Activated CD4-positive, alpha-beta T cell treated with anti-CD3 and anti-CD28 coated beads, Interleukin-2, amount 10 ng/mL, durations not matched to agents 24 days and 14 days (primary cell): Measurements from ENCODE around the gene JAKMIP1. TPM values are rescaled to one million over a fixed set of nuclear protein-coding genes. Genes with fewer than 3 reads are reported as not detected.

Experiments
- DNase-seq: peaks from one replicate; pipeline ENCODE4 v3.0.0; 2022
- H3K27ac Mint-ChIP-seq: one replicate; pipeline ENCODE4 v1.8.0; 2022; ENCODE audit warnings: mild to moderate bottlenecking, mixed read lengths
- H3K27me3 Mint-ChIP-seq: one replicate; pipeline ENCODE4 v1.8.0; 2022; ENCODE audit warnings: mixed read lengths
- H3K36me3 Mint-ChIP-seq: one replicate; pipeline ENCODE4 v1.8.0; 2022; ENCODE audit warnings: low read depth, mild to moderate bottlenecking, mixed read lengths
- H3K4me1 Mint-ChIP-seq: one replicate; pipeline ENCODE4 v1.8.0; 2021; ENCODE audit warnings: mixed read lengths
- H3K4me3 Mint-ChIP-seq: one replicate; pipeline ENCODE4 v1.8.0; 2022; ENCODE audit warnings: mild to moderate bottlenecking, moderate library complexity, mixed read lengths
- H3K9me3 Mint-ChIP-seq: one replicate; pipeline ENCODE4 v1.8.0; 2021; ENCODE audit warnings: mixed read lengths
- intact Hi-C: fragments of 100-400 bp; cut with micrococcal nuclease; formaldehyde crosslinking; loops from one replicate; pipeline ENCODE4 v1.15.1; 2023
- total RNA-seq: library from RNA; stranded (reverse); gene quantifications from 2 replicates; pipeline ENCODE4 v1.2.3, GENCODE V29; 2022

The JAKMIP1 gene
- total RNA-seq, 1 donor from 2014 or later: 10.3 TPM

DNA sequence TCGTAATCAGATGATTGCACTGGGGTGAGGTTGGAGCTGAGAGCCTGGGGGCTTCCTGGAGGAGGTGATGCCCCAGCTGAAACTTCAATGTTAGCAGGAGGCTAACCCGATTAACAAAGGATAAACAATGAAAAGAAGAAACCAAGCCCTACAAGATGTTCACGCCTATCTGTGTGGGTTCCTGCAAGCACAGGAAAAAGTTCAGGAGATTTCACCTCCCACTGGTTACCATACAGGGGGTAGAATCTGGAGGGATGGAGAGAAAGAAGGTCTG, 27.5 kb downstream of the JAKMIP1 start:
- peaks cover 47% of the 10 kb centered on the region for H3K36me3 Mint-ChIP-seq
- H3K4me1 Mint-ChIP-seq: peaks cover 29% of the 10 kb centered on the region
- peaks cover 18% of the 10 kb centered on the region for H3K9me3 Mint-ChIP-seq
- no peaks in the 10 kb centered on the region for H3K27me3 Mint-ChIP-seq
- intact Hi-C loops: no loop called here
- DNase-seq: no peak
- peak overlapping the region; percentile 18 for H3K4me3 Mint-ChIP-seq
- H3K27ac Mint-ChIP-seq: no peak overlapping the region

DNA sequence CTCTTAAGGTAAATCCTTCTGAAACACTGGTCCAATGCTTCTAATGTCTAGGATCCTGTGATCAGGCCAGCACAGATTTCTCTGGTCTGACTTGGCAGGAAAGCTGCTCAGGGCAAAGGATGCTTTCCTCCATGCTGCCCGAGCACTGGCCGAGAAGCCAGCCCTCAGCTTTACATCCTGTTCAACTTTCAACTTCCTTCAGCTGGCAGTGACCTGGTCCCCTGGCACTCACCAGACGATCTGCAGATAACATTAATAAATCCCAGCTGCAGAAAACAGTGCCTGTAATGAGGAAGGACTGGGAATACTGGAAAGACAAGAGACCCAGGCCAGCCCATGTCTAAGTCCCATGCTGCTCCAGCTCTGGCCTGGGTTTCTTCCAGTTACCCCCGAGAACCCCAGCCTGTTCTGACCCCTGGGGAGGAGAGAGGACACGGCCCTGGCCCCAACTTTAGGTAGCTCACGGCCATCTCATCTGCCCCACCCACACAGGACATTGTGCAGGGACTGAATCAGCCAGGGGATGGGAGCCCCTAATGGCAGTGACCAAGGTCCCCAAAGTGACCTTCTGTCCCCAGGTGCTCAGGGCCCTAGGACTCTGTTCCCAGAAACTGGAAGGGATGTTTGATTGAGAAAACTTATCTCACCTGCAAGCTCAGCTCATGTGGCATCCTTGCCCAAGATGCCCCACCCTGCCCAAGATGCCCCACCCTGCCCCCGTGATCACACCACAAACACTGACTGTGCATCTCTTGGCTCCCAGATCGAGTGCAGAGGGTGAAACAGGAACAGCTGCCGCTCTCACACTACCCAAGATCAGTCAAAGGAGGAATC, 28.0 kb downstream of the JAKMIP1 start:
- Mint-ChIP-seq H3K36me3 (peaks cover 44% of the 10 kb centered on the region), H3K27me3 (no peaks in the 10 kb centered on the region), H3K27ac (no peak overlapping the region), H3K4me1 (peaks cover 29% of the 10 kb centered on the region), H3K4me3 (peak overlapping the region; percentile 18), H3K9me3 (peaks cover 17% of the 10 kb centered on the region)
- no peak for DNase-seq
- intact Hi-C loops: no loop called here

DNA sequence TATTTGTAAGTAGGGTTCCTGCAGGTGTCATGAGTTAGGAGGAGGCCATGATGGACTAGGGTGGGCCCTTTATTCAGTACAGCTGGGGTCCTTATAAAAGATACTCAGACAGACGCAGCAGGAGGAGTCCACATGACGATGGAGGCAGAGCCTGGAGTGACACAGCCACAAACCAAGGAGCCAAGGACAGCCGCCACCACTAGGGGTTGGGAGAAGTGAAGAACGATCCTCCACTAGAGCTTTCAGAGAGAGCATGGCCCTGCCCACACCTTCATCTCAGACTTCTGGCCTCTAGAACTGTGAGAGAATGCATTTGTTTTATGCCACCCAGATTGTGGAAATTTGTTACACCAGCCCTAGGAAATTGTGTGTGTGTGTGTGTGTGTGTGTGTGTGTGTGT, 31.1 kb downstream of the JAKMIP1 start:
- intact Hi-C loops: no loop called here
- no peak for DNase-seq
- Mint-ChIP-seq H3K27ac (no peak overlapping the region), H3K36me3 (peaks cover 47% of the 10 kb centered on the region), H3K27me3 (no peaks in the 10 kb centered on the region), H3K4me3 (no peak overlapping the region), H3K4me1 (peaks cover 28% of the 10 kb centered on the region), H3K9me3 (peaks cover 19% of the 10 kb centered on the region)

DNA sequence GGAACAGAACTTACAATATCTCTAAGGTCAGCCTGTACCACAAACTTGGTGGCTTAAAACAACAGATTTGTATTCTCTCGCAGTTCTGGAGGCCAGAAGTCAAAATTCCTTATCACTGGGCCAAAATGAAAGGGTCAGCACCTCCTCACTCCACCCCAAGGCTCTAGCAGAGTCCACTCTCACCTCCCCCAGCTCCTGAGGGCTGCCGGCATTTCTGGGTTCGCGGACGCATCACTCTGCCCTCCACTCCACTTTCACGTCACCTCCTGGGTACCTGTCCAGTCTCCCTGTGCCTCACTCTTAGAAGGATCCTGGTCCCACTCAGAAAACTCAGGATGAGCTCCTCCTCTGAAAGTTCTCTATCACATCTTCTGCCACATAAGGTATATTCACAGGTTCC, 34.6 kb downstream of the JAKMIP1 start:
- peaks cover 17% of the 10 kb centered on the region for H3K9me3 Mint-ChIP-seq
- H3K27ac Mint-ChIP-seq: no peak overlapping the region
- peaks cover 32% of the 10 kb centered on the region for H3K36me3 Mint-ChIP-seq
- no peak overlapping the region for H3K4me3 Mint-ChIP-seq
- no peak for DNase-seq
- no peaks in the 10 kb centered on the region for H3K27me3 Mint-ChIP-seq
- peaks cover 14% of the 10 kb centered on the region for H3K4me1 Mint-ChIP-seq
- intact Hi-C loops: no loop called here

DNA sequence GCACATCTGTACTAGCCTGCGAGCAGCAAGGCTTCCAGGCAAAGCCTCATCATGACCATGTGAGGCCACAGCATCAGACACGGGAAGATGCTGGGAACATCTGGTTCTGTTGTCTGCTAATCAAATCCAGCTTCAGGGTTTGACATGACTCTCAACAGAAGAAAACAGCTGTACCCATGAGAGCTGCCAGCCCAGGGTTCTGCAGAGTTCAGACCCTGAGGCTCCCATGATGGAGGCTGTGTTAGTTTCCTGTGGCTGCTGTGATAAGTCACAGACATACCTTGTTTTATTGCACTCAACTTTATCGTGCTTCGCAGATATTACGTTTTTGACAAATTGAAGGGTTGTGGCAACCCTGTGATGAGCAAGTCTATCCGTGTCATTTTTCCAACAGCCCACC, 37.5 kb downstream of the JAKMIP1 start:
- Mint-ChIP-seq H3K4me1 (peaks cover 10% of the 10 kb centered on the region), H3K27me3 (no peaks in the 10 kb centered on the region), H3K4me3 (no peak overlapping the region), H3K27ac (no peak overlapping the region), H3K9me3 (peaks cover 10% of the 10 kb centered on the region), H3K36me3 (peaks cover 31% of the 10 kb centered on the region)
- no peak for DNase-seq
- intact Hi-C loops: no loop called here

DNA sequence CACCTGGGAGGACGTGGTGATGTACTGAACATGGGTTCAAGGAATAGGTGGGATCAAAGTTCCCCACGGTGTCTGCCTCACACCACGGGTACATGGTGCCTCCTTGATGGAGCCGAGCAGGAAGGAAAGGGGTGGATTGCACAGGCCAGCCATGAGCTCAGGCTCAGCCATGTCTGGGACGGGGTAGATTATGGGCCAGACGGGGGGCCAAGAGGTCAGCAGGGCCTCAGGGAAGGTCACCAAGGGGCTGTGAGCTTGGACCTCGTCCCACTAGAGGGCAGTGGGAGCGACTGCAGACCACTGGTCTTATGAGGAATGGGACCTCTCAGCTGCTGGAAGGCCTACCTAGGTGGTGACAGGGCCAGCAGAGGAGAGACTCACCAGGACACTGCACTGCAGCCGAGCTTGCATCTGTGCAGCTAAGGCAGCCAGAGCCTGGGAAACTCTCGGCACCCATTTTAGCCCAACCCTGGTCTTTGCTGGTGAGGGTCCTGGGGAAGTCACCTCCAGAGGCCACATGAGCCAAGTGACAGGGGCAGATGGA, 38.4 kb downstream of the JAKMIP1 start:
- Mint-ChIP-seq H3K27me3 (no peaks in the 10 kb centered on the region), H3K36me3 (peaks cover 26% of the 10 kb centered on the region), H3K27ac (no peak overlapping the region), H3K4me1 (peaks cover 3% of the 10 kb centered on the region), H3K4me3 (no peak overlapping the region), H3K9me3 (peaks cover 7% of the 10 kb centered on the region)
- intact Hi-C loops: no loop called here
- no peak for DNase-seq

DNA sequence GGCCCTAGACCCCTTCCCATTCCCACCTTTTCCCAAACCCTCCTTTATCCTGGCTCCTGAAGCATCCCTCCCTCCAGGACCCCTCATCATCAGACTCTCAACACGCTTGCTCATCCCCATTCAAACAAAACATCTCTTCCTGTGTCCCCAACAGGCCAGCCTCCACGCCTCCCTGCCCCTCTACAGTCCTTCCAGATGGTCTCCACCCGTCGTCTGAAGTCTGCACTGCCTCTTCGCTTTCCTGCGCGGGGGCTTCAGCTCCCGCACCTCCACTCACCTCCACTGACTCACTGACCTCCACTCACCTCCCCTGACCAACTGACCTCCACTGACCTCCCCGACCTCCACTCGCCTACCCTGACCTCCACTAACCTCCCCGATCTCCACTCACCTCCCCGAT, 39.8 kb downstream of the JAKMIP1 start:
- H3K36me3 Mint-ChIP-seq: peaks cover 20% of the 10 kb centered on the region
- H3K4me1 Mint-ChIP-seq: peaks cover 3% of the 10 kb centered on the region
- H3K4me3 Mint-ChIP-seq: no peak overlapping the region
- intact Hi-C loops: no loop called here
- H3K9me3 Mint-ChIP-seq: peaks cover 7% of the 10 kb centered on the region
- DNase-seq: no peak
- H3K27ac Mint-ChIP-seq: no peak overlapping the region
- no peaks in the 10 kb centered on the region for H3K27me3 Mint-ChIP-seq

DNA sequence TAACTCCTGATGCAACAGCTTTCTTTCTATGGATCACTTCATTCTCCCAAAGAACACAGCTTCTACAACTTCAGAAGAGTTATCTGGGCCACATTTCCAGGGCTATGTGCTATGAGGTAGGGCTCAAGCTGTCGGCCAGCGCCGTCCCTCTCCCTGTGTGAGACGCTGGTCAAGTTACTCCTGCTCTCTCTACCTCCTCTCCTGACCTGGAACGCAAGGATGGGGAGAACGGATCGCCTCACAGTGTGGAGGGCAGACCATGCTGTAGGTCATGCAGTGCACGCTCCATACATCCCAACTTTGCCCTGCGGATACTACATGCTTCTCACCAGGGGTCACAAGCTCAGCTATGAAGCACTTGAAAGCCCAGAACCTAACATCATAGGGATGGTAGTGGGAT, 42.4 kb downstream of the JAKMIP1 start:
- no peaks in the 10 kb centered on the region for H3K9me3 Mint-ChIP-seq
- H3K4me1 Mint-ChIP-seq: peaks cover 22% of the 10 kb centered on the region
- no peaks in the 10 kb centered on the region for H3K27me3 Mint-ChIP-seq
- DNase-seq: no peak
- peaks cover 5% of the 10 kb centered on the region for H3K36me3 Mint-ChIP-seq
- intact Hi-C loops: no loop called here
- no peak overlapping the region for H3K27ac Mint-ChIP-seq
- no peak overlapping the region for H3K4me3 Mint-ChIP-seq

DNA sequence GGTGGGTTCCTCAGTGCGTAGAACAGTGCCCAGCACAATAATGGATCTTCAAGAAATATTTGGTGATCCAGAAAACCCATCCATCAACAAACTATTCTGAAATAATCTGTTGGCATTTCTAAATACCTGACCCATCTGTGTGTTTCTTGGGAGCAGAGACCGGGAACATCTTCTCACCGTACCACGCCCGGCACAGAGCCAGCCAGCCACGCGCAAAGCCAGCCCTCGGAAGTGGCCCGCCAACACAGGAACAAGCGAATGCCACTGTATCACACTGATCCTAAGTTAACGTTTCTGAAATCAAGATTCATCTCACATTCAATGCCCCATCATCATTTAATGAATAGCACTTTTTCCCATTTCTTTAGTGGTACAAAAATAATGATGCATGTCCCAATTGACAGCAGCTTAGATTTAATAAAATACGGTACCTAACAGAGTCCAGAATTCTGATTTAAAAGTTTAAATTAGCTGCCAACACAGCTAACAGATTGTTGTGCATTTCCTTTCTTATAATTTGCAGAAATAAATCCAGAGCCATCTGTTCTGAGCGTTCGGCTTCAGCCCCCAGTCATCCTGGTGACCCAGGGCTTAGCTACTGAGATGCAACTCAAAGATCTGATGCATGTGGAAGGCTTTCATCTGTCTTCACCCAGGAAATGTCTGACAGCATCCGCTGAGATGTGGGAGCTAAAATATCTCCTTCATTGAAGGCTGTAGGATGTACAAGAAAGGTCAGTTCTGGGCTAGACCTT, 44.2 kb downstream of the JAKMIP1 start:
- Mint-ChIP-seq H3K9me3 (no peaks in the 10 kb centered on the region), H3K4me1 (peaks cover 35% of the 10 kb centered on the region), H3K27me3 (no peaks in the 10 kb centered on the region), H3K36me3 (peaks cover 13% of the 10 kb centered on the region), H3K4me3 (no peak overlapping the region), H3K27ac (no peak overlapping the region)
- intact Hi-C loops: no loop called here
- DNase-seq: no peak

DNA sequence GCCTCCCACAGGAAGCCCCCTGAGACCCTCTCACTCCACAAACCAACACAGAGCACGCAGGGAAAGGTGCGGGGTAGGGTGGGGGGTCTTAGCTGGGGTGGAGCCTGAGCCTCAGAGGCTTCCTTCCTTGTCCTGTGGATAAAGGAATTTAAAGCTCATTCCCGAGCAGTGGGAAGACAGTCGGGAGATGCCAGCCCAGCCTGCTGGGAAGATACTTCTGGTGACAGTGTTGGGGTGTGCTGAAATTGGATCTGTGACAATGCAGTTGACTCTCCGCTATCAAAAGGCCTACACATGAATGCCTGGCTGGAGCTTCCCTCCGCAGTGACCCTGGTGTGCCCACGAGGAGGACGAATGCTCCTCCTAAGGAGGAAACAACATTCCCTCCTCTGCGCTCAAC, 45.5 kb downstream of the JAKMIP1 start:
- no peaks in the 10 kb centered on the region for H3K27me3 Mint-ChIP-seq
- peaks cover 12% of the 10 kb centered on the region for H3K36me3 Mint-ChIP-seq
- DNase-seq: no peak
- no peak overlapping the region for H3K27ac Mint-ChIP-seq
- no peak overlapping the region for H3K4me3 Mint-ChIP-seq
- no peaks in the 10 kb centered on the region for H3K9me3 Mint-ChIP-seq
- H3K4me1 Mint-ChIP-seq: peaks cover 34% of the 10 kb centered on the region
- intact Hi-C loops: no loop called here

DNA sequence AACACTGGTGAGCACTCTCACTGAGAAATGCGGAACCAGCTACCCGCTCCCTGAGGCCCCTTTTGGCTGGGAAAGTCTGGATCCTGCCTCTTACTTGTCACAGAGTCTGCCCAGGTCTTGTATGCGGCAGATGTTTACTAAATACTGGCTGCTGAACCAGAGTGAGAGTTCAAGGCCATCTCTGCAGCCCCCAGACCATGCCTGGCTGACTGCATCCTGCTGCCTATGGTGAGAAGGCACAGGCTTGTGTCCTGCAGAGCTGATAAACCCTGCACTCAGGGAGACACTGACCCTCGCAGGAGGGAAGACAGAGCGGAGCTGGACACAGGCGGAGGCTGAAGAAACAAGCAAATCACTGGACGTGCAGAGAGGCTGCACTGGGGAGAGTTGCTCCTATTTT, 46.5 kb downstream of the JAKMIP1 start:
- intact Hi-C loops: no loop called here
- H3K4me1 Mint-ChIP-seq: peaks cover 36% of the 10 kb centered on the region

DNA sequence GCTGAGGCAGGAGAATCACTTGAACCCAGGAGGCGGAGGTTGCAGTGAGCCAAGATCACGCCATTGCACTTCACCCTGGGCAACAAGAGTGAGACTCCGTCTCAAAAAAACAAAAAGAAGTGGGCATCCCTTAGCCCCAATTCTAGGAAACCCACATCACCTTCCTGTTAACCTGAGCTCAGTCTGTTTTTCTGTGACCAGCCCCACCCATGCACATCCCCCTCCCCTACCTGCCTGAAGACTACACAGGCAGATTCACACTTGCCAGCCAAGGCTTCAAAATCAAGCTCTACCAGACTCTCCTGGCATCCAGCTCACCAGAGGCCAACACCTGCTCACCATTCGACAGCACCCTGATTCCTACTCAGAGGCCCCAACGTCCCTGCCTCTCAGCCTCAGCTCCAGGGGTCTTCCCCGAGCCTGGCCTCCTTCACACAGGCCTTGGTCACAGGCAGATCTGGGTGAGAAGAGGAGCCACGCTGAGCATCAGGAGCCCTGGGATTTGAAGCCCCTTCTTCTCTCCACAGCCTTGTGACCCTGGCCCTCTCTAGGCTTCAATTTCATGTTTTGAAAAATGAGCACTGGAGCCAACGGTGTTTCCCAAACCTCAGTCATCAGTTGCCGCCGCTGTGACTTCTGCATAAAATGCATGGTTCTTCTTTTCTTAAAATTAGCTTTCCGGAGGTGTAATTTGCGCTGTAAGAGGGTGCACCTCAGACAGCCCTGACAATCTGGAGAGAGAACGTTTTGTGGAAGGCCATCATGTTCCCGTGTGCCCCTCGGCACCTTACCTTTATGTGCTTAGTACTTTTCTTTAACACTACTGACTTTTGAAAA, 47.3 kb downstream of the JAKMIP1 start:
- H3K9me3 Mint-ChIP-seq: no peaks in the 10 kb centered on the region
- H3K27me3 Mint-ChIP-seq: no peaks in the 10 kb centered on the region
- peak overlapping the region; percentile 27 for H3K27ac Mint-ChIP-seq
- peaks cover 16% of the 10 kb centered on the region for H3K36me3 Mint-ChIP-seq
- peak; percentile 74 for DNase-seq
- peaks cover 36% of the 10 kb centered on the region for H3K4me1 Mint-ChIP-seq
- intact Hi-C loops: no loop called here
- H3K4me3 Mint-ChIP-seq: peak overlapping the region; percentile 37

More for the DNA sequence above, 46.5 kb downstream of the JAKMIP1 start:
- H3K36me3 Mint-ChIP-seq: peaks cover 13% of the 10 kb centered on the region
- H3K27me3 Mint-ChIP-seq: no peaks in the 10 kb centered on the region
- H3K4me3 Mint-ChIP-seq: no peak overlapping the region
- peak overlapping the region; percentile 5 for H3K27ac Mint-ChIP-seq
- H3K9me3 Mint-ChIP-seq: no peaks in the 10 kb centered on the region
- DNase-seq: no peak

DNA sequence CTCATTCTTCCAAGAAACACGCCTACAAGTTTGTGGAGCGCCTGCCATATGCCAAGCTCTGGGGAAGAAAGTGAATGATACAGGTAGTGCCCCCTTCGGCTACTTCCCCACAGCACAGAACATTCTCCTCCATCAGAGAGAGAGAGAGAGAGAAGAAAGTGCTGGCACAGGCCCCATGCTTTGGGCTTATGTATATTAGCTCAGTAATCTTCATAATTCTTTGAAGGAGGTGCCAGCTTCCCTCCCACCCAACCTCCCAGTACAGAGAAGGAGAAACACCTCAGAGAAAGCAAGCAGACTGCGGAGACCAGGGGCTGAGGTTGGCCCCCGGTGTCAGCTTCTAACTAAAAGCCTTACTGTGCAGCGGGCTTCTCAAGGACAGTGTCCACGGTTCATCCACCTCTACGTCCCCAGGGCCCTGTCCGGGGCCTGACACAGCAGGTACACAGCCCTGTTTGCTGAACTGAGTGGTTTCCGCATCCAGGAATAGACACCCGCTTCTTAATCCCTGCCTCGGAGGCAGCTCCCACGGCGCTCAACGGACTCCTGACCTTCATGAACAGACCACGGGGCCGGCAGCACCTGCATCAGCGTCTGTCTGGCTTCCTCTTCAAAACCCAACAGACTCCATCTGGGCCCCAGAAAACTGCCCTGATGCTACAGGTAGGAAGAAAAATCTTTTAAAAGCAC, 50.2 kb downstream of the JAKMIP1 start:
- Mint-ChIP-seq H3K9me3 (no peaks in the 10 kb centered on the region), H3K27ac (no peak overlapping the region), H3K27me3 (no peaks in the 10 kb centered on the region), H3K4me1 (peaks cover 36% of the 10 kb centered on the region), H3K36me3 (peaks cover 21% of the 10 kb centered on the region), H3K4me3 (no peak overlapping the region)
- no peak for DNase-seq
- intact Hi-C loops: no loop called here
